Spinal cord (tissue), 10 donors: ENCODE data around the gene TMEM138. TPM values are rescaled to one million over a fixed set of nuclear protein-coding genes. Genes with fewer than 3 reads are reported as not detected.
A peak's percentile ranks its signal among the peaks of the same experiment; 100 is the strongest.

ENCODE experiments used
- DNase-seq, 6 donors: peaks; one replicate each; pipeline versions ENCODE4 v3.0.0 to v3.0.0-alpha.2; 2013 to 2015; ENCODE audit warnings: low spot score in 6 of 6, low read depth in 4 of 6
- H3K27ac ChIP-seq: one replicate; pipeline ENCODE4 v1.5.1; 2013; ENCODE audit warnings: low read depth, low read length, control low read depth
- H3K27me3 ChIP-seq: one replicate; pipeline ENCODE4 v1.6.1; 2013; ENCODE audit warnings: low read length; ENCODE audit not compliant: control insufficient read depth, insufficient read depth
- H3K36me3 ChIP-seq: one replicate; pipeline ENCODE4 v1.6.1; 2013; ENCODE audit warnings: low read length; ENCODE audit not compliant: control insufficient read depth, insufficient read depth
- H3K4me1 ChIP-seq: one replicate; pipeline ENCODE4 v1.6.1; 2013; ENCODE audit warnings: low read length; ENCODE audit not compliant: control insufficient read depth, insufficient read depth
- H3K4me3 ChIP-seq: one replicate; pipeline ENCODE4 v1.5.1; 2013; ENCODE audit warnings: low read depth, low read length, control low read depth
- H3K9me3 ChIP-seq: one replicate; pipeline ENCODE4 v1.6.1; 2013; ENCODE audit warnings: low read length; ENCODE audit not compliant: control insufficient read depth, insufficient read depth
- WGBS: methylation state at CpG from one replicate; pipeline ENCODE4 v1.1.5; 2013; ENCODE audit warnings: missing lambda C conversion rate; ENCODE audit not compliant: insufficient coverage; 5-methylcytosine and 5-hydroxymethylcytosine counted together
- polyA plus RNA-seq, 2 donors: library from polyadenylated mRNA; unstranded; fragments of 120-200 nt; gene quantifications; one replicate each; pipeline ENCODE4 v1.2.1, GENCODE V29; 2013; ENCODE audit not compliant: insufficient read length in 2 of 2
- total RNA-seq, 2 donors: library from RNA; depleted of rRNA in 1 of 2; stranded (reverse); fragments of 120-200 nt in 1 of 2; fragments of >200 nt in 1 of 2; gene quantifications; one replicate each; pipeline versions ENCODE4 v1.2.3 to v1.2.4, GENCODE V29; 2013 to 2014
- donor health status: healthy.

The TMEM138 gene
- total and polyA plus RNA-seq, 4 donors, result 19.0 to 41.2 (median 31.3) TPM

DNA sequence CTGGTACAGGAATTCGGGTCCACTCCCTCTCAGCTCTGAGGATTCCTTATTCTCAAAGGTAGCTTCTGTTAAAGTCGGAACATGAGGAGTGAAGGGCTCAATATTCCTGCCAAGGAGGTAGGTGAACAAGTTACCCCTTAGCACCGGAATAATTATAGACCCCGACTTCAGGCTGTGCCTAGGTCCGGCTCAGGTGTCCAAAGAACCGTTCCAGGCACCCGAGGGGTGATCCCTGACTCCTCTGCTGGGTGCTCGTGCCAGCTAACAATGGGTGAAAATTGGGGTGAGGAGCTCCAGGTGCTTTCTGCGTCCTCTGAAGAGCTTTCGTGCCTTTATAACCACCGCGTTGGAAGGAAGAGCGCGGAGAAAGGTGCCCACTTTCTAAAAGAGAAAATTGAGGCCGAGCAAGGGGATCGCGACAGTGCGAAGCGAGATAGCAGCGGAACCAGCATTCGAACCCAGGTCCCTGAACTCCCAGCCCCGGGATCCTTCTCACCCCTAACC is 885 bp upstream of the TMEM138 start:
- H3K4me3 ChIP-seq, result peak overlapping the region; percentile 73

GRCh38 chr11:61362542-61362875 is 335 bp downstream of the TMEM138 start:
- no peak for DNase-seq
- Histone ChIP-seq H3K27ac (peak overlapping the region; percentile 99), H3K4me1 (peaks cover 31% of the 10 kb centered on the region), H3K9me3 (no peaks in the 10 kb centered on the region), H3K27me3 (no peaks in the 10 kb centered on the region), H3K36me3 (peaks cover 30% of the 10 kb centered on the region), H3K4me3 (peak overlapping the region; percentile 73)
- under 1% methylated on average over 12 of the region's 12 CpGs for WGBS

More for the DNA sequence above, 885 bp upstream of the TMEM138 start:
- 1% methylated on average over 20 of the region's 22 CpGs for WGBS
- Histone ChIP-seq H3K9me3 (no peaks in the 10 kb centered on the region), H3K27me3 (no peaks in the 10 kb centered on the region), H3K36me3 (peaks cover 26% of the 10 kb centered on the region), H3K27ac (peak overlapping the region; percentile 99), H3K4me1 (peaks cover 31% of the 10 kb centered on the region)
- no peak for DNase-seq

DNA sequence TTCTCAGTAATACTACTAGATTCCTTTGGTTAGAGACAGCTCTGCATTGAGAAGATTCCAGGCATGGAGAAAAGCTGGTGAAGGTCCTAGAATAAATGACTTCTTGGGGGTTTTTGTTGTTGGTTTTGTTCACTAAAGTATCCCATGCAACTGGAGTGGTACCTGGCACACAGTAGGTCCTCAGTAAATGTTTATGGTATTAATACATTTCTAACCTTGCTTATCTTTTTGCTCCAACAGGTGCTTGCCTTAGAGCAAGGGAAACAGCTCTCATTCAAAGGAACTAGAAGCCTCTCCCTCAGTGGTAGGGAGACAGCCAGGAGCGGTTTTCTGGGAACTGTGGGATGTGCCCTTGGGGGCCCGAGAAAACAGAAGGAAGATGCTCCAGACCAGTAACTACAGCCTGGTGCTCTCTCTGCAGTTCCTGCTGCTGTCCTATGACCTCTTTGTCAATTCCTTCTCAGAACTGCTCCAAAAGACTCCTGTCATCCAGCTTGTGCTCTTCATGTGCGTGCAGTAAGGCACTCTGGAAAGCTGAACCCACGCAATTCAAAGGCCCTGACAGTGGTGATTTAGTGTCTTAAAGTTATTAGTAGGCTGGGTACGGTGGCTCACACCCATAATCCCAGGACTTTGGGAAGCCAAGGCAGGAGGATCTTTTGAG is 2.0 kb downstream of the TMEM138 start:
- no peaks in the 10 kb centered on the region for H3K9me3 ChIP-seq
- H3K27me3 ChIP-seq, result no peaks in the 10 kb centered on the region
- H3K36me3 ChIP-seq, result peaks cover 44% of the 10 kb centered on the region
- 88% methylated on average over 3 of the region's 5 CpGs for WGBS
- peaks cover 25% of the 10 kb centered on the region for H3K4me1 ChIP-seq
- DNase-seq, result no peak
- H3K27ac ChIP-seq, result no peak overlapping the region
- H3K4me3 ChIP-seq, result no peak overlapping the region

- Histone ChIP-seq H3K36me3 (peaks cover 57% of the 10 kb centered on the region), H3K9me3 (no peaks in the 10 kb centered on the region), H3K4me3 (no peak overlapping the region), H3K27ac (no peak overlapping the region), H3K27me3 (no peaks in the 10 kb centered on the region), H3K4me1 (peaks cover 24% of the 10 kb centered on the region)
- DNase-seq, result no peak
- WGBS, result 100% methylated on average over 1 of the region's 6 CpGs
These were observed 5.2 kb downstream of the TMEM138 start for GRCh38 chr11:61367406-61367805.

DNA sequence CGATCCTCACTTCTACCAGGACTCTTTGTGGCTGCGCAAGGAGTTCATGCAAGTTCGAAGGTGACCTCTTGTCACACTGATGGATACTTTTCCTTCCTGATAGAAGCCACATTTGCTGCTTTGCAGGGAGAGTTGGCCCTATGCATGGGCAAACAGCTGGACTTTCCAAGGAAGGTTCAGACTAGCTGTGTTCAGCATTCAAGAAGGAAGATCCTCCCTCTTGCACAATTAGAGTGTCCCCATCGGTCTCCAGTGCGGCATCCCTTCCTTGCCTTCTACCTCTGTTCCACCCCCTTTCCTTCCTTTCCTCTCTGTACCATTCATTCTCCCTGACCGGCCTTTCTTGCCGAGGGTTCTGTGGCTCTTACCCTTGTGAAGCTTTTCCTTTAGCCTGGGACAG is 6.5 kb downstream of the TMEM138 start:
- no peak for DNase-seq
- Histone ChIP-seq H3K4me3 (no peak overlapping the region), H3K27ac (no peak overlapping the region), H3K36me3 (peaks cover 57% of the 10 kb centered on the region), H3K27me3 (no peaks in the 10 kb centered on the region), H3K4me1 (peaks cover 16% of the 10 kb centered on the region), H3K9me3 (peaks cover 2% of the 10 kb centered on the region)
- 95% methylated on average over 7 of the region's 7 CpGs for WGBS

DNA sequence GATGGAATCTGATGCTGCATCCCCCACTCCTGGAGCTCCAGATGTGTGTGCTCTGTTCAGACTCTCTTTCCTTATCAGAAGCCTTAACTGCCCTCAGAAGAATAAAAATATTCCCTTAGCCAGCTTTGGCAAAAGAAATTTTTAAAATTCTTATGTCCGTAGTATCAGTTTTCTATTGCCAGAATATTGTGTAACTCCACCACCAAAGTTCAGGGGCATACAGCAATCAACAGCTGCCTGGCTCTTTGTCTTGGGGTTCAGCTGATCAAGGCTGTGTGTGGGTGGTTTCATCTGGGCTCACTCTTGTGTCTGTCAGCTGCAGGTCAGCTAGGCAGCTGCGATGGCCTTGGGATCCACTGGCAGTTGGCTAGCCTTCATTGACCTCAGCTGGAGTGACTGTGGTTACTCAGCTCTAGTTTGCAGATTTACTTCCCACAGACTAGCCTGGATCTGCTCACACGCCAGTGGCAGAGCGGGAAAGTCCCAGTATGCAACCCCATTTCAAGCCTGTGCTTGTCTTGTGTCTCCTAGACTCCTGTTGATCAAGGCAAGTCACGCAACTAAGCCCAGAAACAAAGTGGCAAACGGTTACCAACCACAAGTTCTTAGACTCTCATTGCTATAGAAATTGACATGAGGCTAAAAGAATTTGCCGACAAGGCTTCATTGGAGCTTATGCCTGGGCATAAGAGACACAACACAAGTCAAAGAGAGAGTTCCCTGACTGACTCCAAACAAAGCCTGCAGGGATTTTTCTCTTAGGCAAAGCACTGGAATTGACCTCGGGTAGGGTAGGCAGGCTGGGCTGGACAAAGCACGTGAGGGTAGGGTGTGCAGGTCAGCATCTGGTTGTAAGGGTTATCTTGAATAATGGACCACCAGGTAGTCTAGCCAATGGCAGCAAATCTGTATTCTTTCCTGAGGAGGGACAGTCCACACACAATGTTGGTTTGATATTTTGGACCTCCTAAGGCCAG is 7.5 kb downstream of the TMEM138 start:
- peak overlapping the region; percentile 45 for H3K27ac ChIP-seq
- no peak overlapping the region for H3K4me3 ChIP-seq
- peak in 3 of 6 donors; percentile 20 to 73 (median 56) for DNase-seq
- H3K27me3 ChIP-seq, result no peaks in the 10 kb centered on the region
- H3K9me3 ChIP-seq, result peaks cover 2% of the 10 kb centered on the region
- WGBS, result 69% methylated on average over 8 of the region's 9 CpGs
- H3K36me3 ChIP-seq, result peaks cover 52% of the 10 kb centered on the region
- H3K4me1 ChIP-seq, result peaks cover 16% of the 10 kb centered on the region

GRCh38 chr11:61370349-61371005 is 8.3 kb downstream of the TMEM138 start:
- no peaks in the 10 kb centered on the region for H3K27me3 ChIP-seq
- peaks cover 2% of the 10 kb centered on the region for H3K9me3 ChIP-seq
- no peak overlapping the region for H3K4me3 ChIP-seq
- DNase-seq, result no peak
- H3K27ac ChIP-seq, result peak overlapping the region; percentile 45
- WGBS, result 84% methylated on average over 6 of the region's 8 CpGs
- H3K36me3 ChIP-seq, result peaks cover 49% of the 10 kb centered on the region
- H3K4me1 ChIP-seq, result peaks cover 16% of the 10 kb centered on the region

DNA sequence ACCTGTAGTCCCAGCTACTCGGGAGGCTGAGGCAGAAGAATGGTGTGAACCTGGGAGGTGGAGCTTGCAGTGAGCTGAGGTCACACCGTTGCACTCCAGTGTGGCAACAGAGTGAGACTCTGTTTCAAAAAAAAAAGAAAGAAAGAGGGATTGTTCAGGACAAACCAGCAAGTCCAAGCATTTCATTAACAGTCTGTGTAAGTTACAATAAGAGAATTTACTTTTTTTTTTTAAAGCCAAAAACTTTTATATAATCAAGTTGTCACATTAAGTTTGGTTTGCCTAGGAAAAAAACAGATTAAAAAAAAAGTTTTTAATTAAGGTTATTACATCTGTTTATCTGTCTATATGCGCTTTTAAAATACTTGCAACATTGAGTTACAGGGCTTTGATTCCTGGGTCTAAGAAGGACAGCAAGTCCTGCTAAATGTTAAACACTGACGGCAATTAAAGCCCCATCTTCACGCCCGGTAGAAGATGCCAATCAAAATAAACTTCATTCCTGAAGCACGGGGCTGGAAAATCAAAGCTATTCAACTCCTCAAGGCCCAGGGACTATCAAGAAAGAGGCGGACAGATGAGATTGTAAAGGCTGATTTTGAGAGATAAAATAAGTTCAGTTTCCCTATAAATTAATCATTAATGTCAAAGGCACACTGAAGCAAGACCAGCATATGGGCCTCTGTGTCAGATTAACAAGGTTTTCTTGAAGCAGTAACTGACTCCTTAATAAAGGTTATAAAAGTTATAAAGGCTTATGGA is 10.7 kb downstream of the TMEM138 start:
- 93% methylated on average over 2 of the region's 8 CpGs for WGBS
- H3K27ac ChIP-seq, result no peak overlapping the region

DNA sequence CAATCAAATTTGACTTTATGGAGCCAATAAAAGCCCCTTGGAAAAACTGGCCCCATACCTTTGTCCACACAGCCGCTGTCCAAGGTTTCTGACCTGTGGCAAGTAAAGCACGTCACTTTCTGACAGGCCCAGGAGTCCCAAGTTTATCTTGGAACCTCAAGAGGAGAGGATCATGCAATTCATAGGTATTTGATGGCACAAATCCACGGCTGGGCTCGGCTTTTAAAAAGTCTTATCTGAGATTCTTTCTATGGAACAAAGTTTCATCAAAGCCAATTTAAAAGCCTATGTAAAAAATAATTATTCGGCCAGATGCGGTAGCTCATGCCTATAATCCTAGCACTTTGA is 13.6 kb downstream of the TMEM138 start:
- peaks cover 2% of the 10 kb centered on the region for H3K9me3 ChIP-seq

More for the DNA sequence above, 10.7 kb downstream of the TMEM138 start:
- Histone ChIP-seq H3K9me3 (peaks cover 2% of the 10 kb centered on the region), H3K27me3 (no peaks in the 10 kb centered on the region), H3K4me1 (peaks cover 16% of the 10 kb centered on the region), H3K4me3 (no peak overlapping the region), H3K36me3 (peaks cover 33% of the 10 kb centered on the region)
- DNase-seq, result no peak

More for the DNA sequence above, 13.6 kb downstream of the TMEM138 start:
- no peaks in the 10 kb centered on the region for H3K27me3 ChIP-seq
- peak in 1 of 6 donors; percentile 18 for DNase-seq
- no peak overlapping the region for H3K4me3 ChIP-seq
- H3K36me3 ChIP-seq, result peaks cover 18% of the 10 kb centered on the region
- H3K4me1 ChIP-seq, result peaks cover 5% of the 10 kb centered on the region
- H3K27ac ChIP-seq, result no peak overlapping the region
- 93% methylated on average over 6 of the region's 6 CpGs for WGBS
